HUES64 (cell line): ENCODE measurements around the gene PDE11A.

ENCODE experiments used
- H3K27ac ChIP-seq: 2 replicates; pipeline ENCODE4 v1.7.0; 2013; ENCODE audit warnings: low read depth, low read length, inconsistent platforms
- H3K27me3 ChIP-seq: 2 replicates; pipeline ENCODE4 v1.6.1; 2013; ENCODE audit warnings: mild to moderate bottlenecking, low read length; ENCODE audit not compliant: insufficient read depth
- H3K36me3 ChIP-seq: 2 replicates; pipeline ENCODE4 v1.6.1; 2013; ENCODE audit warnings: mild to moderate bottlenecking, low read length; ENCODE audit not compliant: insufficient read depth
- H3K4me1 ChIP-seq: 2 replicates; pipeline ENCODE4 v1.6.1; 2013; ENCODE audit warnings: mild to moderate bottlenecking, low read length, moderate library complexity; ENCODE audit not compliant: insufficient read depth
- H3K4me3 ChIP-seq: 2 replicates; pipeline ENCODE4 v1.5.1; 2013; ENCODE audit warnings: mild to moderate bottlenecking, low read length, moderate library complexity
- H3K9ac ChIP-seq: 2 replicates; pipeline ENCODE4 v1.6.1; 2013; ENCODE audit warnings: mild to moderate bottlenecking, low read depth, low read length
- H3K9me3 ChIP-seq: 2 replicates; pipeline ENCODE4 v1.6.1; 2013; ENCODE audit warnings: low read depth, low read length; ENCODE audit not compliant: insufficient read depth
- WGBS: fragments of 150-250, 120-280 bp; methylation state at CpG from one replicate; pipeline ENCODE4 v1.1.7; 2013; ENCODE audit warnings: missing lambda C conversion rate; 5-methylcytosine and 5-hydroxymethylcytosine counted together

Gene PDE11A

DNA sequence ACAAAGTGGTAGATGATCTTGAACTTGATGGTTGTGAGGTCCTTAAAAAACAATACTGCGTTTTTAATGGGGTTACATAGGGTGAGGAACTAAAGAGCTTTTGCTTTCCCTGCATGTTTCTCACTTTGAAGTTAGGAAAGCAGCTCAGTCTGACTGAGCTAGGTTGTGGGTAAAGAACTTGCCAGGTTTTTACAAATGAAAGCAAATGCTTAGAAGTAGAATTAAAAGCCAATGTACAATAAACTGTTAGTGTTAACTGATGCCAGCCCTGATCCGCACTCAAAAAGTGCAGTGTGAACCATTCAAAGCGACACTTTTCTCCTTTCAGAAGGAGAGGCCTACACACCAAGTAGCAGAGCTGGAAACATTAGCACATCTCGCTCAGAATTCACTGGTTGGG is 409.7 kb downstream of the PDE11A start:
- no peak overlapping the region for H3K27ac ChIP-seq
- H3K4me1 ChIP-seq = peaks cover 16% of the 10 kb centered on the region
- no peak overlapping the region for H3K9ac ChIP-seq
- H3K4me3 ChIP-seq = no peak overlapping the region
- H3K9me3 ChIP-seq = no peaks in the 10 kb centered on the region
- H3K27me3 ChIP-seq = peaks cover 67% of the 10 kb centered on the region
- H3K36me3 ChIP-seq = no peaks in the 10 kb centered on the region
- 44% methylated on average over 4 of the region's 4 CpGs for WGBS

DNA sequence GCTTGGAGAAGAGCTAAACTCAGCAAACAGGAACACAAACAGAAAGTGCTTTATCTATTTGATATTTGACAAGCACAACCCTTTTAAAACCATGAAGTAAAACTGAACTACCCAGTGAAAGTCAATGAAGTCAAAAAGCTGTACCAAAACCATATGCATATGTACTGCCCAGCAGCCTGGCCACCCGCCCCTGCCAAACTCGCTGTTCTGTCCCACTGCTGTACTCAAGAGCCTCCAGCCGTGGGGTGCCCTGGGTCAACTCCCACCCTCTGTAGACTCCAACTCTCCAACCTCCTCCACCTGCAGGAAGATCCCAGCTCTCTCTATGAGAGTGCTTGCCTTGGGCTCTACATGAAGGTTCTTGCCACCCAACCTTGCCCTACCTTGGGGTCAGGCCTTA is 411.8 kb downstream of the PDE11A start:
- no peaks in the 10 kb centered on the region for H3K9me3 ChIP-seq
- no peaks in the 10 kb centered on the region for H3K36me3 ChIP-seq
- no peak overlapping the region for H3K9ac ChIP-seq
- no peak overlapping the region for H3K27ac ChIP-seq
- 76% methylated on average over 3 of the region's 3 CpGs for WGBS
- H3K27me3 ChIP-seq = peaks cover 67% of the 10 kb centered on the region
- H3K4me1 ChIP-seq = peaks cover 16% of the 10 kb centered on the region
- H3K4me3 ChIP-seq = no peak overlapping the region

DNA sequence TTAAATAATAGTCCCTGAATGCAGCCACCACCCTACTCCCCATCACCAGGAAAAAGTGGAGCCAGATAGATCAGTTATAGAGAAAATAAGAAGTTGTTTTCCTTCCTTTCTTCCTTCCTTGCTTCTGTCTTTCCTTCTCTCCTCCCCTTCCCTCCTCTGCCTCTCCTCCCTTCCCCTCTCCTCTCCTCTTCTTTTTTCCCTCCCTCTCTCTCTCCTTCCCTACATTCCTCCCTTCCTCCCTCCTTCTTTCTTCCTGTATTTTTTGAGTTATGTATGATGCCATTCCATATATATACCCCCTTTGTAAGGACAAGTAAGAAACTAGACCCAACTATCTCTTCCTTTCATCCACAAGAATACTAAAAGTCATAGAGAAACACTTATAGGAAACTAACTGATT is 414.3 kb downstream of the PDE11A start:
- H3K9ac ChIP-seq = no peak overlapping the region
- peaks cover 24% of the 10 kb centered on the region for H3K4me1 ChIP-seq
- H3K27ac ChIP-seq = no peak overlapping the region
- peaks cover 49% of the 10 kb centered on the region for H3K27me3 ChIP-seq
- H3K9me3 ChIP-seq = no peaks in the 10 kb centered on the region
- H3K36me3 ChIP-seq = no peaks in the 10 kb centered on the region
- H3K4me3 ChIP-seq = no peak overlapping the region

DNA sequence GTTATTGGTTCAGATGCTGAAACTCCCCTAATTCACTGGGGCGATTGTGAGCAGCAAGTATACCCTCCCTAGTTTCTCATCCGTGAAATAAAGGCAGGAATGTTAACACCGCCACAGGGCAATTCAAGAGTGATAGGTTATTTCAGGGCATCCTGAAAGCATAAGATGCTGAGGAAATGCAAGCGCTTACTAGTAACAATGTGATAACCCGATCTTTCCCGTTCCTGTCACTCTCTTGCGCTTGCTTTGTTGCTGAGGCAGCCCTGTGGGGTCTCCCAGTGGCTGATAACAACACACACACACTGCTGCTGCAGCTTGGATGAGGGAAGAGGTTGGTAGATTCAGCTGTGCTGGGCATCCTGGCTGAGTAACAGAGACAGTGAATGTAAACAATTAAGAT is 420.7 kb downstream of the PDE11A start:
- Histone ChIP-seq H3K4me3 (no peak overlapping the region), H3K4me1 (peaks cover 33% of the 10 kb centered on the region), H3K9me3 (no peaks in the 10 kb centered on the region), H3K36me3 (no peaks in the 10 kb centered on the region), H3K27me3 (peaks cover 6% of the 10 kb centered on the region; the same call in 1 of the 2 replicates), H3K9ac (no peak overlapping the region), H3K27ac (no peak overlapping the region)
- 34% methylated on average over 7 of the region's 7 CpGs for WGBS

DNA sequence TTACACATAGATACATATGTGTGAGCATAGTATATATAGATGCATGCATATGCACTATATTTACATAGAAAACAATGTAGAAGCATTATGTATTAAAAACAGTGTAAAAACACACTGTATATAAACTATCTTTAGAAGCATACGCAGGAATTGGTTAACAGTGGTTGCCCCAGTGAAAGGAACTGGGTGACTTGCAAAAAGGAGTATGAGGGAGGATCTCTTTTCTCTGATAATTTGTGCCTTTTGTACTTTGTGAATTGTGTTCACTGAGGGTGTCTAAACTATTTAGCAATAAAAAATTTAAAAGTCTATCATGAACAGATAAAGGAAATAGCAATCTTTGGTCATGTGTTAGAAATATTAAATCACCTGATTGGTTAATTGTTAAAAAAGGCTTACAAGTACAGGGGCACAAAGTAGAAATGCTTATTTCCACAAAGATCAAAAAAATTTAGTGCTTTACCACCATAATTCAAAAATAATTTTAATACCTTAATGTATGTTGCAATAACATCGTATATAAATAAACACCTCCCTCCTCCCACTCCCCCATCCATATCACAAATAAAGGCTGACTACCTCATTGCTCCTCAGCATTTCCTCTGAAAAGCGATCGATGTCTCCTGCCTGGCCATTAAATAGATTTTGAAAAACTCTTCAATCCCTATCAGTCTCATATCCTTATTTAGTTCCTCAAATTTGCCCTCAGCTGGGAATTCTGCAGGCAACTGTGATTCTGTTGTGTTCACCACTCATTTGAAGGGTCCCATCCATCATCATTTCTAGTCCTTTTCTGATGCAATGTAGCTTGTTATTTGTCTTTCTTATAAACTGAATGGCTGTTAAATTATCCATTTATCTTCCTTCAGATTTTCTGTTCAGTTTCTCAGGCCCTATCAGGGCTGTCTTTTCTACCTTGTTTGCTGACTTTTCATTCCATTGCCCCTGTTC is 422.7 kb downstream of the PDE11A start:
- no peaks in the 10 kb centered on the region for H3K36me3 ChIP-seq
- no peak overlapping the region for H3K4me3 ChIP-seq
- H3K27me3 ChIP-seq = no peaks in the 10 kb centered on the region; the same call in 1 of the 2 replicates
- peaks cover 33% of the 10 kb centered on the region for H3K4me1 ChIP-seq
- WGBS = 89% methylated on average over 4 of the region's 4 CpGs
- H3K9me3 ChIP-seq = no peaks in the 10 kb centered on the region
- no peak overlapping the region for H3K9ac ChIP-seq
- no peak overlapping the region for H3K27ac ChIP-seq

DNA sequence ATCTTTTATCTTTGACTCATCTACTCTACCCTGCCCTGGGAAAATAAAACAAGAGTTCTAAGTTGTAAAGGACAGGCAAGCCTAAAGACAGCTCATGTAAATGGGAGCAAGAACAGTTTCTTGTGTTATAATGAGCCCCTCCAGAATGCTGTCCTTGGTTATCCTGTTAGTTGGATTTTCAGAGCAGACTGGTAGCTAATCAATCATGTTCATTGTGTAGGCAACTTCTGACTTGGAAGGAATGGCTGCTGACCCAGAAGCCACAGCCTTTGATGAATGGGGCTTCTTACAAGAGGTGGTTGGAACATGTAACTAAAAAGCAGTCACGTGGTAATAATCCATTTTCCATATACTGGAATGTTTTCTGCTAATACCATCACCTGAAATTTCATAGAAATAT is 425.8 kb downstream of the PDE11A start:
- no CpG with 5 or more reads among the region's 1 CpG for WGBS
- H3K4me3 ChIP-seq = no peak overlapping the region
- H3K36me3 ChIP-seq = no peaks in the 10 kb centered on the region
- 0 out of 2 replicates have a peak, but pooled peaks cover 3% of the 10 kb centered on the region for H3K9me3 ChIP-seq
- no peak overlapping the region for H3K9ac ChIP-seq
- no peak overlapping the region for H3K27ac ChIP-seq
- H3K4me1 ChIP-seq = 0 out of 2 replicates have a peak, but pooled peaks cover 10% of the 10 kb centered on the region
- H3K27me3 ChIP-seq = no peaks in the 10 kb centered on the region

DNA sequence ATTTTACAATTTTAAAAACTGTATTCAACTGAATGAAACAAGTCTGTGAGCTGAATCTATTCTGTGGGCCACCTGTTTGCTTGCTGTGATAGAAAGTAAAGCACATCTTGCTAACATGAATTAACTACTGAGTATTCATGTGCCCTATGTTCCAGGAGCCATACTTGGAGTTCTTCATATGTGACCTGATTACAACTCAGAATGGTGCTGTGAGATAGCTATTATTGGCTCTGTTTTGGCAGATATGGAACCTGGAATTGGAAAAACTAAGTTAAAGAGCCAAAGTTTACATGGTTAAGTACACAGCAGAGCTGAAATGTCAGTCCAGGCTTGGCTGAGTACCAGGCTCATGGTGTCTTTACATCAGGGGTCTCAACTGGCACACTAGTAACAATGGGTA is 426.3 kb downstream of the PDE11A start:
- no peak overlapping the region for H3K9ac ChIP-seq
- H3K9me3 ChIP-seq = 0 out of 2 replicates have a peak, but pooled peaks cover 3% of the 10 kb centered on the region
- H3K4me3 ChIP-seq = no peak overlapping the region
- H3K4me1 ChIP-seq = 0 out of 2 replicates have a peak, but pooled peaks cover 5% of the 10 kb centered on the region
- H3K36me3 ChIP-seq = no peaks in the 10 kb centered on the region
- no peak overlapping the region for H3K27ac ChIP-seq
- no peaks in the 10 kb centered on the region for H3K27me3 ChIP-seq

DNA sequence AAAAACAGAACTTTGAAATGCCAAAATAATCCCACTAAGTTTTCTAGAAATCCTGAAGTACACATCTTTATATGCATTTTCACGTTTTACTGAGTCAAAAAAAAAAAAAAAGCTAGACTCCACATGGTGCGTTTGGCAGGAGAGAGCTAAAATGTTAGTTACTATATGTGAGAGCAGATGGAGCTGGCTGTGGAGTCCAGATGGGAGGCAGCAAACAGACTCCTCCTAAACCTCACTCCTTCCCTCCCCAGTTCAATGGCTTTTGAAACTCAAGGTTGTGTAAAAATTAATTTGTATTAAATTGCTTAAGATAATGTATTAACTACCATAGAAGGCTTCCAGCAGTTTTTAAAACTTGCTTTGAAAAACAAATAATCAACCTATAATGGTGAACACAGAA is 431.2 kb downstream of the PDE11A start:
- 0 out of 2 replicates have a peak, but pooled peaks cover 3% of the 10 kb centered on the region for H3K9me3 ChIP-seq
- no peaks in the 10 kb centered on the region for H3K36me3 ChIP-seq
- H3K9ac ChIP-seq = no peak overlapping the region
- 92% methylated on average over 1 of the region's 2 CpGs for WGBS
- no peaks in the 10 kb centered on the region for H3K4me1 ChIP-seq
- H3K27me3 ChIP-seq = no peaks in the 10 kb centered on the region
- no peak overlapping the region for H3K27ac ChIP-seq
- no peak overlapping the region for H3K4me3 ChIP-seq

DNA sequence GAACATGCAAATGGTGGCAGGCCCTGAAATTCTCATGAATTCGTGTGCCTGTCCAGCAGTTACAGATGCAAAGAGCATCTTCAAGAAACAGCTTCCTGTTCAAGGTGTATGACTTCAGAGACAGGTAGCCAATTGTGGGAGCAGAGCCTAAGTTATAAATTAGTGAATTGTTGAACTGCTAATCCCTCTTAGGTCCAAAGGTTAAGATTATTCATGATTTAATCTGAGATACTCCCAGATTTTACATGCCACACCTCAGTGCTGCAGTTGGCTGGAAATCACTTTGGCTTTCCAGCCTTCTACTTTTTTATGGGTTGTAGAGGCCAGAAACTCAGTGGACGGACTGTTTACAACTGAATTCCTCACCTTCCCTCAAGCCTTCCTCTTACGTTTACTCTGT is 432.2 kb downstream of the PDE11A start:
- no peak overlapping the region for H3K27ac ChIP-seq
- 89% methylated on average over 3 of the region's 3 CpGs for WGBS
- H3K4me1 ChIP-seq = no peaks in the 10 kb centered on the region
- no peaks in the 10 kb centered on the region for H3K27me3 ChIP-seq
- no peaks in the 10 kb centered on the region for H3K36me3 ChIP-seq
- H3K9ac ChIP-seq = no peak overlapping the region
- H3K9me3 ChIP-seq = 0 out of 2 replicates have a peak, but pooled peaks cover 3% of the 10 kb centered on the region
- no peak overlapping the region for H3K4me3 ChIP-seq

DNA sequence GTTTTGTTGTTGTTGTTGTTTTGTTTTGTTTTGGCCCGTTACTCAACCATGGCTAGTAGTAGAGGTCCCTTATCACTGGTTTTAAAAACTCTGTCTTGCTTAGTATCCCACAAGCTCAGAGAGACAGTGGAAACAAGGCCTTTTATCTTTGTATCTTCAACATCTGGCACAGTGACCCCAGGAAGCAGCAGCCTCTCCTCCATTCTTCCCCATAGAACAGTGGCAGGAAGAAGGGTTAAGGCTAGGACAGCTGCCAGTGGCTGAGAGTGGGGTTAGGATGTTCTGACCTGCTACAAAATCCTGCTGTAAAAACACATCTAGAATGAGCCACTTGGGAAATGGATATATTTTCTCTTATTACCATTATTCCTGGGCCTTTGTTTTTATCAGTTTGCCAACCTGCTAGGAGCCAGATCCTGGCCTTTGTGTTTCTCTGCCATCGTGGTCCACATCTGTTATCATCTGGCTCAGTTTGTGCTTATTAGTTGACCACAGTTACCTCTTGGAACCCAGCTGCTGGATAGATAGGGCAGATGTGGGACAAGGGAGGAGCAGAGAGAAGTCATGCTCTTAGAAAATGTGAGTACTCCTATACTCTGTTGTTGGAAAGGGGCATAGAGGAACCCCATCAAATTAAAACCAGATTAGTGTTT is 433.2 kb downstream of the PDE11A start:
- Histone ChIP-seq H3K27ac (no peak overlapping the region), H3K36me3 (no peaks in the 10 kb centered on the region), H3K27me3 (no peaks in the 10 kb centered on the region), H3K9ac (no peak overlapping the region), H3K4me1 (no peaks in the 10 kb centered on the region), H3K4me3 (no peak overlapping the region), H3K9me3 (0 out of 2 replicates have a peak, but pooled peaks cover 3% of the 10 kb centered on the region)
- WGBS = 90% methylated on average over 2 of the region's 2 CpGs

DNA sequence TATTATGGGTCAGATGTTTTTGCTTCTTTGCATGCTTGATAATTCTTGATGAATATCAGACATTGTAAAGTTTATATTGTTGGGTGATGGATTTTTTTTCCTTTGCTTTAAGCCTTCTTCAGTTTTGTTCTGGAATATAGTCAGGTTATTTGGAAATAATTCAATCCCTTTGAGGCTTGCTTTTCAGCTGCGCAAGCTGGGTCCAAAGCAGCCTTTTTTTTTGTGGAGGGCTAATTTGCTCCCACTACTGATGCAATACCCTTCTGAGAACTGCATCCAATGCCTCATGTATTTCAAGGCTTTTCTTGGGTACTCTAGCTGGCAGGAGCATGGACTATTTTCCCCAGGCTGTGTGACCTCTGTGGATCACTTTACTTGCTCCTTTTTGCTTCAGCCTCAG is 434.1 kb downstream of the PDE11A start:
- H3K9me3 ChIP-seq = 0 out of 2 replicates have a peak, but pooled peaks cover 3% of the 10 kb centered on the region
- H3K4me3 ChIP-seq = no peak overlapping the region
- no peaks in the 10 kb centered on the region for H3K27me3 ChIP-seq
- no peak overlapping the region for H3K9ac ChIP-seq
- H3K27ac ChIP-seq = no peak overlapping the region
- H3K4me1 ChIP-seq = 0 out of 2 replicates have a peak, but pooled peaks cover 4% of the 10 kb centered on the region
- H3K36me3 ChIP-seq = no peaks in the 10 kb centered on the region
- WGBS = 96% methylated on average over 1 of the region's 1 CpG
